Muscle of back (tissue), 13 donors: ENCODE data around the gene LYZ. TPM values are rescaled to one million over a fixed set of nuclear protein-coding genes. Genes with fewer than 3 reads are reported as not detected.
"Not testable (repeated sequence)": the region's sequence is repeated elsewhere in the genome, so short reads cannot be mapped to it uniquely, and the experiment has no call there.

Experiments used
- DNase-seq, 3 donors: peaks; one replicate each; pipeline versions ENCODE4 v3.0.0 to v3.0.0-alpha.2; 2013
- long read RNA-seq, 9 donors: transcript quantifications; one replicate each; lab custom pipeline, GENCODE V29; 2026
- polyA plus RNA-seq, 10 donors: library from polyadenylated mRNA; unstranded; fragments of 120-200 nt; gene quantifications; one replicate each; pipeline ENCODE4 v1.2.1, GENCODE V29; 2013; ENCODE audit not compliant: insufficient read length in 10 of 10

Gene LYZ
- polyA plus RNA-seq: 10 to 100 TPM in 9 of 10 donors, 1 to 10 TPM in 1; 7.5 to 73.9 (median 30.0) TPM
- long read RNA-seq, donor 1, partial matches to known transcripts: 0 of 1 reads
- long read RNA-seq, donor 1, other reads (novel, unspliced or antisense): 0 of 1 reads
- long read RNA-seq, donor 2, partial matches to known transcripts: 0 of 2 reads
- long read RNA-seq, donor 2, other reads (novel, unspliced or antisense): 0 of 2 reads
- long read RNA-seq, donor 3: 0 reads
- long read RNA-seq, donor 4, partial matches to known transcripts: 0 of 2 reads
- long read RNA-seq, donor 4, other reads (novel, unspliced or antisense): 0 of 2 reads
- long read RNA-seq, donor 5, transcript LYZ-201 (4 exons, 1,530 nt): major isoform, 6 of 6 reads
- long read RNA-seq, donor 5, partial matches to known transcripts: 0 of 6 reads
- long read RNA-seq, donor 5, other reads (novel, unspliced or antisense): 0 of 6 reads
- long read RNA-seq, donor 6, transcript LYZ-201 (4 exons, 1,530 nt): major isoform, 8 of 8 reads
- long read RNA-seq, donor 6, partial matches to known transcripts: 0 of 8 reads
- long read RNA-seq, donor 6, other reads (novel, unspliced or antisense): 0 of 8 reads
- long read RNA-seq, donor 7, transcript LYZ-201 (4 exons, 1,530 nt): major isoform, 8 of 9 reads
- long read RNA-seq, donor 7, partial matches to known transcripts: 0 of 9 reads
- long read RNA-seq, donor 7, other reads (novel, unspliced or antisense): 0 of 9 reads
- long read RNA-seq, donor 8, partial matches to known transcripts: 0 of 3 reads
- long read RNA-seq, donor 8, other reads (novel, unspliced or antisense): 0 of 3 reads
- long read RNA-seq, donor 9: 0 reads

DNA sequence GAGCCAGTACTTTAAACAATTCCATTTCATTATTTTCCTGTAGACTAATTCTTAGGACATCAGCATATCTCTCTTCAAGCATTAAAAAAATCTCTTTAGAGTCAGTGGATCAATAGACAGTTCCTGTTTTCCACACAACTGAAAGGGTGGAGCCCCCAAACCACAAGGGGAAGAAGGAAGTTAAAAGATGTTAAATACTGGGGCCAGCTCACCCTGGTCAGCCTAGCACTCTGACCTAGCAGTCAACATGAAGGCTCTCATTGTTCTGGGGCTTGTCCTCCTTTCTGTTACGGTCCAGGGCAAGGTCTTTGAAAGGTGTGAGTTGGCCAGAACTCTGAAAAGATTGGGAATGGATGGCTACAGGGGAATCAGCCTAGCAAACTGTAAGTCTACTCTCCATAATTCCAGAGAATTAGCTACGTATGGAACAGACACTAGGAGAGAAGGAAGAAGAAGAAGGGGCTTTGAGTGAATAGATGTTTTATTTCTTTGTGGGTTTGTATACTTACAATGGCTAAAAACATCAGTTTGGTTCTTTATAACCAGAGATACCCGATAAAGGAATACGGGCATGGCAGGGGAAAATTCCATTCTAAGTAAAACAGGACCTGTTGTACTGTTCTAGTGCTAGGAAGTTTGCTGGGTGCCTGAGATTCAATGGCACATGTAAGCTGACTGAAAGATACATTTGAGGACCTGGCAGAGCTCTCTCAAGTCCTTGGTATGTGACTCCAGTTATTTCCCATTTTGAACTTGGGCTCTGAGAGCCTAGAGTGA lies at the start of gene LYZ:
LYZ (plus strand) TSS at position 220 of the 777 bp plus-strand sequence; CDS start at position 248, 28 bp downstream.
- DNase-seq: peak in 1 of 3 donors; percentile 19

DNA sequence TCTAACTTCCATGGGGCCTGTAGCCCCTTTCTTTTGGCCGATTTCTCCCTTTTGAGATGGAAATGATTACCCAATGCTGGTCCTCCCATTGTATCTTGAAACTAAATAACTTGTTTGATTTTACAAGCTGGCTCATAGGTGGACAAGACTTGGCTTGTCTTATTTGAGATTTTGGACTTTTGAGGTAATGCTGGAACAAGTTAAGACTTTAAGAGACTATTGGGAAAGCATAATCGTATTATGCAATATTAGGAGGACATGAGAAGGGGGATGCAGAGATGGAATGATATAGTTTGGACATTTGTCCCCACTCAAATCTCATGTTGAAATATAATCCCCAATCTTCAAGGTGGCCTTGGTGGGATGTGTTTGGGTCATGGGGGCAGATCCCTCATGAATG lies 49.2 kb upstream of the LYZ start:
- no peak for DNase-seq

DNA sequence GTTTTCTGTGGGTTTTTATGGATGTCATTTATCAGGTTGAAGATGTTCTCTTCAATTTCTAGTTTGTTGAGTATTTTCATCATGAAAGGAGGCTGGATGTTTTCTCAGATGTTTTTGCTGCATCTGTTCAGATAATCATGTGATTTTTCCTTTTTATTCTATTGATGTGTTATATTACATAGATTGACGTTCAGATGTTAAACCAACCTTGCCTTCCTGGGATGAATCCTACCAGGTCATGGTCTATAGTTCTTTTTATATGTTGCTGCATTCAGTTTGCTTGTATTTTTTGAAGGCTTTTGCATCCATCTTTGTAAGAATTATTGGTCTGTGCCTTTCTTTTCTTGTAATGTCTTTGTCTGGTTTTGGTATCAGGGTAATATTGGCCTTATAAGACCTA lies 43.9 kb upstream of the LYZ start:
- DNase-seq: no peak

DNA sequence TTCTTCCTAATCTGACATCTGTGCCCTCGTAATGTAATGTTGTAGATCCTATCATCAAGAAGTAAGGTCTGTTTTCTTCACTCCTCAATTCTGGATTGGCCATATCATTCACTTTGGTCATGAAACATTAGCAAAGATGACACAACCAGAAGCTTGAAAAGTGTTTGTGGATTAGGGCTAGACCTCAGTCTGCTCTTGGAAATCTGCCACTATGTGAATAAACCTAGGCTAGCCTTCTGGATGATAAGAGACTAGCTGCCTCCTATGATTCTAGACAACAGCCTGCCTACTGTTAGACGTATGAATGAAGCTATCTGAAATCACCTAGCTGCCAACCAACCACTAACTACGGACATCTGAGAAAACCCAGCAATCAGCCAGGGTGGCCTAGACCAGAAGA lies 38.7 kb upstream of the LYZ start:
- DNase-seq: no peak

DNA sequence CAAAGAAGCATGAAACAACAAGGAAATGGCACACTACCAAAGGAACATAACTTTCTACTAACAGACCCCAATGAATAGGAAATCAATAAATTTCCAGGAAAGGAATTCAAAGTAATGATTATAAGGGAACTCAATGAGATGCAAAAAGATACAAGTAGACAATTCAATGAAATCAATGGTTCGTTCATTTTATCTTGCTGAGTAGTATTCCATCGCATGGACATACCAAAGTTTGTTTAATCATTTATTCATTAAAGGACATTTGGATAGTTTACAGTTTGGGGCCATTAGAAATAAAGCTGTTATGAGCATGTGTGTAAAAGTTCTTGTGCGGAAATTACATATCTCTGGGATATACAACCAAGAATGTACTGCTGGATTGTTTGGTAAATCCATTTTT lies 35.0 kb upstream of the LYZ start:
- no peak for DNase-seq

DNA sequence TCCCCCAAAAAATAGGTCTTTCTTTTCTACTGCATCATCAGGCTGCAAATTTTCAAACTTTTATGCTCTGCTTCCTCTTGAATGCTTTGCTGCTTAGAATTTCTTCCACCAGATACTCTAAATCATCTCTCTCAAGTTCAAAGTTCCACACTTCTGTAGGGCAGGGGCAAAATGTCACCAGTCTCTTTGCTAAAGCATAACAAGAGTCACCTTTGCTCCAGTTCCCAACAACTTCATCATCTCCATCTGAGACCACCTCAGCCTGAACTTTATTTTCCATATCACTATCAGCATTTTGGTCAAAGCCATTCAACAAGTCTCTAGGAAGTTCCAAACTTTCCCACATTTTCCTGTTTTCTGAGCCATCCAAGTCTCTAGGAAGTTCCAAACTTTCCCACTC lies 31.4 kb upstream of the LYZ start:
- DNase-seq: not testable (repeated sequence)

DNA sequence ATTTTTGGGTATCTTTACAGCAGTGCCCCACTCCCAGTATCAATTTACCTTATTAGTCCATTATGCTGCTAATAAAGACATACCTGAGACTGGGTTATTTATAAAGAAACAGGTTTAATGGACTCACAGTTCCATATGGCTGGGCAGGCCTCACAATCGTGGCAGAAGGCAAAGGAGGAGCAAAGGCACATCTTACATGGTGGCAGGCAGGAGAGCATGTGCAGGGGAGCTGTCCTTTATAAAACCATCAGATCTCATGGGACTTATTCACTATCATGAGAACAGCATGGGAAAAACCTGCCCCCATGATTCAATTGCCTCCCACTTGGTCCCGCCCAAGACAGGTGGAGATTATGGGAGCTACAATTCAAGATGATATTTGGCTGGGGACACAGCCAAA lies 30.9 kb upstream of the LYZ start:
- DNase-seq: not testable (repeated sequence)

DNA sequence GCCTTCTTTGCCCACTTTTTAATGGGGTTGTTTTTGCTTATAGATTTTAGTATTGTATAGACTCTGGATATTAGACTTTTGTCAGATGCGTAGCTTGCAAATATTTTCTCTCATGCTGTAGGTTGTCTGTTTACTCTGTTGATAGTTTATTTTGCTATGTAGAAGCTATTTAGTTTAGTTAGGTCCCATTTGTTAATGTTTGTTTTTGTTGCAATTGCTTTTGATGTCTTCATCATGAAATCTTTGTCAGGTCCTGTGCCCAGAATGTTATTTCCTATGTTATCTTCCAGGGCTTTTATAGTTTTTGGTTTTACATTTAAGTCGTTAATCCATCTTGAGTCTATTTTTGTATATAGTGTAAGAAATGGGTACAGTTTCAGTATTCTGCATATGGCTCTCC lies 30.0 kb upstream of the LYZ start:
- no peak for DNase-seq

DNA sequence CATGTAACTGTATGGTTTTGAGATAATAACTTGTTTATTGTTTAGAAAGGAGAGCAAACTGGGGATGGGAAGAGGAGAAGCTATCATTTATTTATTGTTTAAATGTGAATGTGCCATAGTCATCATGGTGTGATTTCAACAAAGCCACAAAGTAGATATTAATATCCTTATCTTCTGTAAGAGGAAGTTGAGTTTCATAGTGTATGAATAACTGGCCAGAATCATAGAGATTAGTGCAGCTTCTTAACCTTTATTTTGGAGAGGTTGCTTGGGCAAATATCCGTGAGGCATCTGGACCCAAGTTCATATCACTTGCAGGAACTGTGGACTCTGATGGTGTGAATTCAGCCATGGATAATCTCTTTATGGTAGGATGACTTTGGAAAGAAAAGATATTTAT lies 26.8 kb upstream of the LYZ start:
- no peak for DNase-seq

DNA sequence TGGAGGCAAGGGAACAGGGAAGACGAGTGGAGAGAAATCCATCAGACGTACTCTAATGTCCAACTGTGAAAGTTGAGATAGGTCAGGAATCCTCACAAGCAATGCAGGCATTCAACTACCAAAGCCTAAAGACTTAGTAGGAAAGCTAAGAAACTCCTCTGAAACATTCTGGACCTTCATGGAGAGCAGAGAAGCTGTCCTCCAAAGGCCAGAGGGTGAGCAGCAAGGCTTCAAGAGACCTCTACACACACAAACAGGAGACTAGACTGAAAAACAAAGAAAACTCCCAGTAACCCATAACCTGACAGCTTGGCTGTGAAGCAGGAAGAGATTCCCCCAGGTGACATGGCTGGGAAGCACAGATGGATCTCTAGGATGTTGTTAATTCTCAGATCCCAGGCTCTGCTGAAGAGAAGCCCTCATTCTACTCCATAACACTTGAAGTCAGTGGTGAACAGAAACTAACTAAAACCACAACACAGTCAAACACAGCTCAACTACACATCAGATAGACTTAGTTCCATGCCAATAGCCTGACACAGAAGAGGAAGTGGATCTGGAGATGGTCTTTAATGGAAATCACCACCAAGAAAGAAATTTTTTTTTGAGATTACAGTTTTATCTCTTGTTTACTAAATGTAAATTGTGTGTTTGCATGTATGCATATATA lies 23.2 kb upstream of the LYZ start:
- no peak for DNase-seq

DNA sequence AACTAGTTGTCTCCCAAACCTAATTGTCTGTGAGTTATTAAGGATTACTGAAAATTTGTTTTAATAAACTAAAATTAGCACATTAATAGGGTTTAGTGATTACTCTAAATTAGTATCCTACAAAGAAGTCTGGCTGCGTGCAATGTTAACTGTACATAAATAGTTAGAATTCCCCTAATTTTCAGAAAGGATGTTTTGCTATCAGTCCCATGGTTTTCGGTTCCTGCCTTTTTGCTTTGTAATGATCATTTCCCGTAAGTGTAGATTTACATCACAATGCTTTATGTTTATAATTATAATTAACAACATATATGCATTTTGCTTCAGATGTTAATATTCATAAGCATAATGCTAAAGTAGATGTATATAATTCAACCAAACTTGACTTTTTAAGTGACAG lies 19.8 kb upstream of the LYZ start:
- no peak for DNase-seq

DNA sequence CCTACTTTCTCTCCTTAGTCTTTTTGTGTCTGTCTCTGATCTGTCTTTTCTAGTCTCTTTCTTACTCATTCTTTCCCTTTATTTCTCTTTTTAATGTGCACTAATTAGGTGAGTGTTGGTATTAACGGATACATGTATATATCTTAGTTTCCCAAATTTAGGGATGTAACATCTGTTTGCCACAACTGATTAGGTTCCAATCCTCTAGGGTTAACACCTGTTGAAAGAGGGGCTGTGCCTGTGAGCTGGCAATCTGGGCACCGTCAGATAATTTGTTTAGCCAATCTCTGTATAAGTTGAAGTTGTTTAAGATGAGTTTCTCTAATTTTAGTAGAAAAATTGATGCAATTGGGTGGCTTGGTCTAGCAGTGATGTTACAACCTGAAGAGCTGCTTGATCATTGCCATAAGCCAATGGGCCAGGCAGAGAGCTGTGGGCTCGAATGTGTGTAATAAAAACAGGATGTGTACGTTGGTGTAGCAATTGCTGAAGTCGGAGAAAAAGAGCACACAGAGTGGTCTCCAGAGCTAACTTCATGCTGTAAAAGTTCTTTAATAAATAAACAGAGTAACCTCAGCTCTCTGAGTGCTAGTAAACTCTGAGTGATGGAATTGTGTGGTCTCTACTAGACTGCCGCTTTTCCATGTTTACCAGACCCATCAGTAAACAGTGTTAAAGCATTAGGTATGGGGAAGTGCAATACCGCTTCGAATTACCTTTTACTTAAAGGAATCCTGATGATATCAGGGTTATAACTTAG lies 18.3 kb upstream of the LYZ start:
- no peak for DNase-seq

DNA sequence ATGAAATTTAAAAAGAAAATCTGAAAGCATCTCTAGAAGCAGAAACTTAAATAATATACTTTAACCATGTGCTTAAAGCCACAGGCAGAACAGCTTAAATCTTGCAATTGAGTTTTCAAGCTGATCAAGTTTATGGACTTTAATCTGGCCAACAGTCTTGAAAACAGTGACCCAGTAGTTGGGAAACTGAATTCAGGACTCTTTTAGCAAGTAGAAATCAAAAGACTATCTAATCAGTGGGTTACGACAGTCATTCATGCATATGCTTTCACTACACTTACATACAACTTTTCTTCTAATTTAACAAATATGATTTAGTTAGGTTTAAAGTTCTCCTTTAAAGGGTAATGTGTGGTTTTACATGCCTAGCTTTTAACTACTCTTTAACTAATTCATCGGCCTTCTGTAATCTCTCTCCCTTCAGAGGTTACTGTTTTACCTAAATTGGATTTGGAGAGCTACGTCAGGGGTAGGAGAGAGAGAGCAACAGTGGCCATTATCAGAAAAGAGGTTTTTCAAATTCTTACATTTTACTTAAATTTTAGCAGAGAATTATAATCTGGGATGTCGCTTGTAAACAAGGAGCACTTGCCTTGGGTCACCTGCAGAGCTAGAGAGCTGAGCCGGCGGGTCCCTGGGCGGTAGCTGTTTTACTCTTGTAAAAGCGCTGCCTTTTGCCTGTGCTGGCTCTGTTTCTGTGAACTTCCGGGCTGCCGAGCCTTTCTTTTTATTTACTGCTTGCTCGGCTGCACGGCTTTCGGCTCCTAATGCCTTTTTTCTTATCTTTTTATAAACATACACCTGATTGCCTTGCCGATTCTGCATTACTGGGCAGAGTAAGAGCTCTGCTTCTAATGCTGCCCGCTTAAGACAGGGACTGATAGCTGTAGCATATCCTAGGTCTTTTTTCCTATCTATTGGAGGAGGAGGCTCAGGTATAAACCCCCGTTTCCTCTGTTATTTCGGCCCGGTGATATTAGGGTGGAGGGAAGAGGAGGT lies 17.4 kb upstream of the LYZ start:
- peak in 1 of 3 donors; percentile 29 for DNase-seq

DNA sequence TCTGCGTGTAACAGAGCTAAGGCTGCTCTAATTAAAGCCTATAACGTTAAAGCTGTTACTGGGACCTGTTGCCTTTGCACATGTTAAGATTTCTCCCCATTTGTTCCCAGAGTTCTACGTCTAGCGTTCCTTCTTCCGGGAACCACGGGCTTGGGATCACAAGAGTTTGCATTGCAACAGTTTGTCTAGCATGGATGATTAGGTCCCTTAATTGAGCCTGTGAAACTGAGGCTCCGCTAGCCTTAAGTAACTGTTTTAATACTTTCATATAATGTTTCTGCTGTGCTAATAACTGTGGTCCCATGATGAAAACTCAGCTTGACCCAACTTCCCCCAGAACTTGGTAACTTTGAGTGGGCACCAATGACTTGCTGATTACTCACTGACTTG lies 16.7 kb upstream of the LYZ start:
- DNase-seq: peak in 1 of 3 donors; percentile 22

DNA sequence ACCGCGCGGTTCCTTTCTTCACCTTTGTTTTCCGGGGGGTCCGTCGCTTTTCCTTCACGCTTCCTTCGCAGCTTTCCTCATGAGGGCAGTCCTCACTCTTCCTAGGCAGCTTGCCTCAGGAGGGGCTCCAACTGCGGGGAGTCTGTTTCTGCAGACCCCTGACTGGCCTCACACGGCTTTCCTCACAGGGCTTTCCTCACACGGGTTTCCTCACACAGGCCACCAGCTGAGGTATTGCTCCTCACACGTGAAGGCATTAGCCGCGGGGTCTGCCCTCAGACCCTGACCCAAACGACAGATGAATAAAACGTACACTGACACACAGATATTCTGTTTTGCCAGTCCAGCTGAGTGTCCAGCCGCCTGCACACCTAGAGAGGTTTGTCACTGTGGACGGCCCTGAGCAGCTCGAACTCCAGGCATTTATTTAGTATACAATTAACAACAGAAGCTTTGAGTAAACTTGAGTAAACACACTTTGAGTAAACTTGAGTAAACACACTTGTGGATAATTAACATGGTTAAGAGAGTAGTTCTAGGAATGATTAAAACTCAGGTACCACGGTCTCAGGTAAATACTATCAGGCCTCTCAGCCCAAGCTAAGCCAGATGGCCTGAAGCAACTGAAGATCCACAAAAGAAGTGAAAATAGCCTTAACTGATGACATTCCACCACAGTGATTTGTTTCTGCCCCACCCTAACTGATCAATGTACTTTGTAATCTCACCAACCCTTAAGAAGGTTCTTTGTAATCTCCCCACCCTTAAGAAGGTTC lies 16.1 kb upstream of the LYZ start:
- DNase-seq: no peak

DNA sequence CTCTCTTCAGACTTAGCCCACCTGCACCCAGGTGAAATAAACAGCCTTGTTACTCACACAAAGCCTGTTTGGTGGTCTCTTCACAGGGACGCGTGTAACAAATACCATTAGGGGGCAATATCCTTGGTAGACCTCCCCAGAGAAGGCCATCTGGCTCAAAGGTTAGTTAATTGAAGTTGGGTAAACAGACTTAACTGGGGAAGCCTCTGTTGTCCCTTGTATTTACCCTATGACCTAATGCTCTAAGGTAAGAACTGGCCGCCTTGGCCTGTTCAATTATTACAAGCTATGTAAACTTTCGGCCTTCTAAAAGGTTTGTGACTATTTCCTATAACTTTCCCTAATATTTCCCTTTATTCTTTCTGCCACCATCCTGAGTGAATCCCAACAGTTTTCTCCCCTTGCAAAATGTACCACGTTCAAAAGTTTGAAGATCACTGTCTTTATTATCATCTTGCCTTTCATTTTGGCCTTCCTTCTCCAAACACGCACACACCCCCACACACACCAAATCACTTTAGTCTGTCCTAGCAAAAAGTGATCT lies 15.3 kb upstream of the LYZ start:
- no peak for DNase-seq

DNA sequence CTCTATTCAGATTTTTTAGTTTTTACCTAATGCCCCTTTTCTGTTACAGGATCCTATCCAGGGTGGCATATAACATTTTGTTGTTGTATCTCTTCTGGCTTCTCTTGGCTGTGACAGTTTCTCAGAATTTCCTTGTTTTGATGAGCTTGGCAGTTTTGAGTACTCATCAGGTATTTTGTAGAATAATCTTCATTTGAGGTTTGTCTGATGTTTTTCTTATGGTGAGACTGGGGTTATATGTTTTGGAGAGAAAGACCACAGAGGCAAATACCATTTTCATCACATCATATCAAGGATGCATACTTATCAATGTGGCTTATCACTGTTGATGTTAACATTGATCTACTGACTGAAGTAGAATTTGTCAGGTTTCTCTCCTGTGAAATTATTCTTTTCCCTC lies 14.0 kb upstream of the LYZ start:
- DNase-seq: no peak

DNA sequence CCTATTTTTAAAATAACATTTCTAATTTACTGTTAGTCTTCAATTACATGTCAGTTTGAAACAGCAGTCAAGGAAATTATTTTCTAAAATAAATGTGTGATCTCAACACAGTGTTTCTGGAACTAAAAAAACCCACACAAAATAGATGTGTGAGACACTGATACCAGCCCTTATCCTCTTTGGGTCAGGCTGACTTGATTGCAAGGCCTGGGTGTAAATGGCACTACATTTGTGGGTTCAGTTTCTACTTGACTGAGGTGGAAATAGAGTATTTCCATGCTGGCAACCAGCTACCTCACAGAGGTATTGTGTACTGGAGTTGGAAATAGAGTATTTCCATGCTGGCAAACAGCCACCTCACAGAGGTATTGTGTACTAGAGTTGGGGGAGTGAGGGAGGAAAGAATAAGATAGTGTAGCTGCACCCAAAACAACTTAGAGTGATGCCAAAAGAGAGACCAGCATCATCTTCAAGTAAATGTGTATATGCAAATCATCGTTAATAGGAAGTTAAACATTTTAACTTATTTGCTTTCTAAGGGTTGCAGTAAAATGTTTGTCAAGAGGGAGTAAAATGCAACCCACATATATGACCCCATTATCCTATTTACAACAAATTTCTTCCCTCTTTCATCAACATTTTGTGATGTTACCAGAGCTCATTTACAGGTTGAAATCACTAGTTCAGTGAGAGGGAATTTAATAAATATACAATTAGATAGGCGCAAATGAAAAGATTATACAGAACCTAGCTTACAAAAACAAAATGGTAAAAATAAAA lies 10.7 kb upstream of the LYZ start:
- DNase-seq: no peak
